Activated CD4-positive, alpha-beta memory T cell treated with anti-CD3 and anti-CD28 coated beads for 36 hours (primary cell): ENCODE data around the gene GTF2H4. TPM values are rescaled to one million over a fixed set of nuclear protein-coding genes. Genes with fewer than 3 reads are reported as not detected.

Experiments used
- CTCF ChIA-PET: fragments of 350-600 bp; sonication (Branson Sonifier 250); formaldehyde crosslinking; loops from one replicate; lab custom pipeline; 2021; ENCODE audit warnings: antibody characterized with exemption, inconsistent platforms; lab: Charles Lee
- POLR2A ChIA-PET: fragments of 350-600 bp; sonication (Branson Sonifier 250); formaldehyde crosslinking; loops from one replicate; lab custom pipeline; 2021; ENCODE audit warnings: antibody characterized with exemption; lab: Charles Lee
- DNase-seq: peaks from one replicate; pipeline ENCODE4 v3.0.0-alpha.2; 2020
- H3K27ac Mint-ChIP-seq: one replicate; pipeline ENCODE4 v1.8.0; 2021; ENCODE audit warnings: mixed read lengths
- H3K27me3 Mint-ChIP-seq: one replicate; pipeline ENCODE4 v1.8.0; 2021; ENCODE audit warnings: mixed read lengths
- H3K36me3 Mint-ChIP-seq: one replicate; pipeline ENCODE4 v1.8.0; 2021; ENCODE audit warnings: mixed read lengths
- H3K4me1 Mint-ChIP-seq: one replicate; pipeline ENCODE4 v1.8.0; 2021; ENCODE audit warnings: low read depth, mixed read lengths
- H3K4me3 Mint-ChIP-seq: one replicate; pipeline ENCODE4 v1.8.0; 2021; ENCODE audit warnings: mild to moderate bottlenecking, mixed read lengths
- H3K9me3 Mint-ChIP-seq: one replicate; pipeline ENCODE4 v1.8.0; 2021; ENCODE audit warnings: mixed read lengths
- intact Hi-C: fragments of 100-400 bp; cut with micrococcal nuclease; formaldehyde crosslinking; loops from one replicate; pipeline ENCODE4 v1.15.1; 2023
- total RNA-seq, 2 experiments: library from RNA; stranded (reverse); gene quantifications; one replicate each; pipeline ENCODE4 v1.2.3, GENCODE V29; 2021

GTF2H4 gene
- total RNA-seq, 2 experiments from 2014 or later = 35.2 to 39.2 TPM

GRCh38 chr6:30875244-30876038 lies 32.6 kb upstream of the GTF2H4 start:
- DNase-seq = no peak
- H3K4me1 Mint-ChIP-seq = peaks cover 35% of the 10 kb centered on the region
- H3K27me3 Mint-ChIP-seq = no peaks in the 10 kb centered on the region
- peaks cover 7% of the 10 kb centered on the region for H3K36me3 Mint-ChIP-seq
- H3K4me3 Mint-ChIP-seq = no peak overlapping the region
- CTCF ChIA-PET = interaction anchor here (0.6 to 6.1 kb wide), 4 partner anchors 47 to 261 kb away, joined by 3 to 37 read pairs (median 4); no protein-coding TSS in a partner anchor
- intact Hi-C loops = loop anchor here (2.0 kb wide), 2 partner anchors 139 to 197 kb away; no protein-coding TSS in a partner anchor
- no peak overlapping the region for H3K27ac Mint-ChIP-seq
- POLR2A ChIA-PET = no interaction called here
- peaks cover 10% of the 10 kb centered on the region for H3K9me3 Mint-ChIP-seq

GRCh38 chr6:30876039-30876730 lies 31.8 kb upstream of the GTF2H4 start:
- POLR2A ChIA-PET = interaction anchor here (1.5 kb wide), 1 partner anchor 48 kb away, joined by 3 read pairs; no protein-coding TSS in a partner anchor
- Mint-ChIP-seq H3K4me3 (no peak overlapping the region), H3K27ac (no peak overlapping the region), H3K27me3 (no peaks in the 10 kb centered on the region), H3K36me3 (peaks cover 7% of the 10 kb centered on the region), H3K4me1 (peaks cover 28% of the 10 kb centered on the region), H3K9me3 (peaks cover 10% of the 10 kb centered on the region)
- CTCF ChIA-PET = interaction anchor here (0.6 to 6.1 kb wide), 12 partner anchors 8 to 261 kb away, joined by 3 to 37 read pairs (median 6); no protein-coding TSS in a partner anchor
- DNase-seq = no peak
- intact Hi-C loops = loop anchor here (2.0 kb wide), 2 partner anchors 139 to 197 kb away; no protein-coding TSS in a partner anchor

- peak; percentile 83 for DNase-seq
- H3K36me3 Mint-ChIP-seq = no peaks in the 10 kb centered on the region
- H3K4me3 Mint-ChIP-seq = peak overlapping the region; percentile 62
These were observed 30.4 kb upstream of the GTF2H4 start for GRCh38 chr6:30877419-30878262.

DNA sequence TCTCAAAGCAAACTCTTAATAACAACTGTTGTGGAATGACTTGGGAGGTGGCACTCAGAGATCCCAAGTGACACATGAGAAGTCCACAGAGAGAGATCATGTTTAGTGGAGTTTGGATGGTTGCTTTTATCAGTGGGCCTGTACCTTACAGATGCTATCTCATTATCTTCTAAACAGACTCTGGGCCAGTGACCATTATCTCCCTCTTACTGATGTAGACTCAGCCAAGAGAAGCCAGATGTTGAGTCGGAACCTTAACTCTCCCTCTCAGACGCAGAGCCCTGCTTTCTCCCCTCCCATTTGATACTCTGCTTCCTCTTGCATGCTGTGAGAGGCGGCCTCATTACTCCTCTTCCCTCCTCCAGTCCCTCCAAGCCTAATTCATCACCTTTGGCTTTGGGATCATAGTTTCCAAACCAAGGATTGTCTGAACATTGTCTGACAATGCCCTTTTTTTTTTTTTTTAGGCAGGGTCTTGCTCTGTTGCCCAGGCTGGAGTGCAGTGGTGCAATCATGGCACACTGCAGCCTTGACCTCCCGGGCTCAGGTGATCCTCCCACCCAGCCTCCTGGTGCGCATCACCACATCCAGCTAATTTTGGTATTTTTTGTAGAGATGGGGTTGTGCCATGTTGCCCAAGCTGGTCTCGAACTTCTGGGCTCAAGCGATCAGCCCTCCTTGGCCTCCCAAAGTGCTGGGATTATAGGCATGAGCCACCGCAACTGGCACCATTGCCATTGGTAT lies 28.2 kb upstream of the GTF2H4 start:
- H3K36me3 Mint-ChIP-seq = no peaks in the 10 kb centered on the region
- H3K4me1 Mint-ChIP-seq = peaks cover 30% of the 10 kb centered on the region
- CTCF ChIA-PET = interaction anchor here (0.8 to 6.1 kb wide), 8 partner anchors 34 to 208 kb away, joined by 3 to 37 read pairs (median 5); partner anchors contain the start of gene VARS2
- POLR2A ChIA-PET = interaction anchor here (0.8 kb wide), 1 partner anchor 34 kb away, joined by 3 read pairs; the partner anchor contains the start of gene VARS2
- H3K4me3 Mint-ChIP-seq = no peak overlapping the region
- peak overlapping the region; percentile 30 for H3K27ac Mint-ChIP-seq
- intact Hi-C loops = no loop called here
- H3K9me3 Mint-ChIP-seq = no peaks in the 10 kb centered on the region
- DNase-seq = no peak
- no peaks in the 10 kb centered on the region for H3K27me3 Mint-ChIP-seq

More at GRCh38 chr6:30877419-30878262, 30.4 kb upstream of the GTF2H4 start:
- intact Hi-C loops = loop anchor here (1.0 to 2.0 kb wide), 4 partner anchors 49 to 199 kb away; partner anchors contain the start of gene IER3
- Mint-ChIP-seq H3K4me1 (peaks cover 20% of the 10 kb centered on the region), H3K9me3 (no peaks in the 10 kb centered on the region), H3K27me3 (no peaks in the 10 kb centered on the region), H3K27ac (peak overlapping the region; percentile 78)
- CTCF ChIA-PET = interaction anchor here (0.7 to 6.1 kb wide), 17 partner anchors 9 to 303 kb away, joined by 3 to 37 read pairs (median 4); no protein-coding TSS in a partner anchor
- POLR2A ChIA-PET = interaction anchor here (1.5 kb wide), 1 partner anchor 49 kb away, joined by 3 read pairs; no protein-coding TSS in a partner anchor

DNA sequence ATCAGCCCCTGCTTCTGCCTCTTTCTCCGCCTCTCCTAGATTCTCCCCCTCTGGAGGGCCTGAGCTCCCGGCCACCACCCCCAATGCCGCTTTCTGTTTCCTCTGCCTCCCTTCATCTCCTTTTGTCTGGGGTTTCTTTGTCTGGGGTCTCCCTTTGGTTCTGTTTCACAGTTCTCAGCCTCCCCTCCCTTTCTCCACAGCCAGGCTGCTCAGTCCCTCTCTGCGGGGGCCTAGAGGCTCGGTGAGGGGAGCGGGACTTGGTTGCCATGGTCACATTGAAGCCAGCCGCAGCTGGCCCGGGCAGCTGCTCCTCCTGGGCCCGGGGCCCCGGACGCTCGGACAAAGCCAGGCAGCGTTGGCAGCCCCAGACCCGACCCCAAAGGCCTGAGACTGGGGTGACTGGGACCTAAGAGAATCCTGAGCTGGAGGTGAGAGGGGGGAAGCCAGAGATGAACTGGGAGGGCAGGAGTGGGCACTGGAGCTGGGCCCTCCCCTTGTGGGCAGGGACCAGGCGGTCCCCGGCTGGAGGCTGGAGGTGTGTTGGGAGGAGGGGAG lies 27.2 kb upstream of the GTF2H4 start:
- peaks cover 38% of the 10 kb centered on the region for H3K4me1 Mint-ChIP-seq
- H3K36me3 Mint-ChIP-seq = no peaks in the 10 kb centered on the region
- DNase-seq = no peak
- H3K27me3 Mint-ChIP-seq = no peaks in the 10 kb centered on the region
- CTCF ChIA-PET = interaction anchor here (0.8 to 6.1 kb wide), 7 partner anchors 52 to 207 kb away, joined by 3 to 37 read pairs (median 4); no protein-coding TSS in a partner anchor
- H3K9me3 Mint-ChIP-seq = no peaks in the 10 kb centered on the region
- no peak overlapping the region for H3K27ac Mint-ChIP-seq
- H3K4me3 Mint-ChIP-seq = no peak overlapping the region
- POLR2A ChIA-PET = interaction anchor here (0.8 kb wide), 1 partner anchor 33 kb away, joined by 3 read pairs; the partner anchor contains the start of gene VARS2
- intact Hi-C loops = no loop called here

DNA sequence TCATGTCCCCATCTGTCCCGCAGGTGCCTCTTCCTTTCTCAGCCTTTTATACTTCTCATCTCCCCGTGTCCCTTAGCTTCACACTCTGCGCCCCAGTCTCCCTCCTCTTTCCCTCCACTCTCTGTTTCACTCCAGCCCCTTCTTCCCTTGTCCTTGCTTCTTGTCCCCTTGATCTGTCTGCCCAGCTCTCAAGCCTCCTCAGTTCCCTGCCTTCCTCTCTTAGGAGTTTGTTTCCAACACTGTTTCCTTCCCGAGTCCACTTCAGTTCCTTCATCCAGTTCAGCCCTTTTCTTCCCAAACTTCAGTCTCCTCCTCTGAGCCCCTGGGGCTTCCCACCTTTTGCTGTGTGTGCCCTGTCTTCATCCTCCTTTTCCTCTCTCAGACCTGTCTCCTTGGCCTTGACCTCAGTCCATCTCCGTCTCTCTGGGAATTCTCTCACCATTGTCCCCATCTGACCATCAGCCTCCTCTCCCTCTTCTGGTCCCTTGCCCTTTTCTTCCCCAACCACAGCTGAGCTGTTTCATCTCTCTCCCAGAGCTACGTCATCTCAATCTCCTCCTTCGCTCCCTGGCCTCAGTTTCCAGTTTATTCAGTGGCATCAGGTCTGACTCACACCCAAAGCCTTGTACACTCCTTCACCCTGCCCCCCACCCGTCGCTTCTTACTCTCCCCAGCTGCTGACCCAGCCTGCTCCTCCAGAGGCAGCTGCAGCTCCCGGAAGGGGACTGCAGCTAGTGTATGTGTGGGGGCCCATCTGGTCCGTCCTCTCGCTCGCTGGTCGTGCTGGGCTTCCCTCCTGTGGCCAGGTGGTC lies 26.4 kb upstream of the GTF2H4 start:
- DNase-seq = no peak
- Mint-ChIP-seq H3K27ac (no peak overlapping the region), H3K27me3 (no peaks in the 10 kb centered on the region), H3K4me3 (no peak overlapping the region), H3K9me3 (no peaks in the 10 kb centered on the region), H3K4me1 (peaks cover 39% of the 10 kb centered on the region), H3K36me3 (no peaks in the 10 kb centered on the region)
- intact Hi-C loops = no loop called here
- ChIA-PET POLR2A (interaction anchor here (0.6 kb wide), 1 partner anchor 404 kb away, joined by 4 read pairs; no protein-coding TSS in a partner anchor), CTCF (interaction anchor here (0.9 to 6.1 kb wide), 6 partner anchors 53 to 206 kb away, joined by 3 to 37 read pairs (median 4); no protein-coding TSS in a partner anchor)

DNA sequence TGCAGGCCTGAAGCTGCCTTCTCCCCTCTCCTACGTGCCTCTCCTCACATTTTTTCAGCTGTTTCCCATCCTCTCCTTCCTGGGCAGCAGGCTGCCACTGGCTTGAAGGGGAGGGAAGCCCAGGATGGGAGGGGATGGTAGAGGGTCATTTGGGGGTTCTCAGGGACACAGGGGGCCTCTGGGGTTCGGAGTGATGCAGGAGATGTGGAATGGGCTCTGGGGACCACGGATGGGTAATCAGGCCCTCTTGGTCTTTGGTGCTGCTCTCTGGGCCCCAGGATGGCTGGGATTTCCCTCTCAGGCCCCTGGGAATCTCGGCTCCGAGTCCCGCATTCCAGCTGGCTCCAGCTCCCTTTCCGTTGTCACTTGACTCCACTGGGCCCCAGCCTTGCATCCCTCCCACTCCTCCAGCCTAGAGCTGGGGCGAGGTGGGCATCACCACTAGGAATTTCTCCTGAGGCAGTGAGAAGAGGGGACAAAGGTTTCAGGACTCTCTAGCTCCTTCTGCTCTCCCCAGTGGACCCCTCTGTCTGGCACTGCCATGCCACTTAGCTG lies 25.7 kb upstream of the GTF2H4 start:
- Mint-ChIP-seq H3K9me3 (no peaks in the 10 kb centered on the region), H3K36me3 (no peaks in the 10 kb centered on the region), H3K27me3 (no peaks in the 10 kb centered on the region), H3K27ac (no peak overlapping the region), H3K4me1 (peaks cover 34% of the 10 kb centered on the region), H3K4me3 (no peak overlapping the region)
- intact Hi-C loops = no loop called here
- ChIA-PET POLR2A (interaction anchor here (0.6 to 0.8 kb wide), 2 partner anchors 146 to 403 kb away, joined by 4 to 6 read pairs; no protein-coding TSS in a partner anchor), CTCF (interaction anchor here (0.9 to 1.2 kb wide), 3 partner anchors 54 to 197 kb away, joined by 3 to 5 read pairs (median 4); no protein-coding TSS in a partner anchor)
- no peak for DNase-seq

GRCh38 chr6:30882759-30883684 lies 25.0 kb upstream of the GTF2H4 start:
- intact Hi-C loops = no loop called here

More at GRCh38 chr6:30882759-30883684, 25.0 kb upstream of the GTF2H4 start:
- H3K27me3 Mint-ChIP-seq = no peaks in the 10 kb centered on the region
- H3K36me3 Mint-ChIP-seq = no peaks in the 10 kb centered on the region
- ChIA-PET POLR2A (interaction anchor here (0.6 to 0.8 kb wide), 2 partner anchors 146 to 403 kb away, joined by 4 to 6 read pairs; no protein-coding TSS in a partner anchor), CTCF (interaction anchor here (0.9 to 1.7 kb wide), 4 partner anchors 54 to 196 kb away, joined by 3 to 7 read pairs (median 4); no protein-coding TSS in a partner anchor)
- peaks cover 28% of the 10 kb centered on the region for H3K4me1 Mint-ChIP-seq
- no peaks in the 10 kb centered on the region for H3K9me3 Mint-ChIP-seq
- peak overlapping the region; percentile 66 for H3K4me3 Mint-ChIP-seq
- DNase-seq = peak; percentile 37
- H3K27ac Mint-ChIP-seq = peak overlapping the region; percentile 2
